SK-N-SH treated with all-trans-retinoic acid at 6 μM for 48 hours (cell line): Measurements from ENCODE around the gene LIFR.

Experiments
- ARNTL ChIP-seq: fragments of 450-650 bp; formaldehyde crosslinking; IDR thresholded peaks from 2 replicates; pipeline ENCODE4 v1.5.0; 2020; ENCODE audit warnings: low read depth, mild to moderate bottlenecking, moderate library complexity, borderline replicate concordance
- ESRRG ChIP-seq: fragments of 250-450 bp; sonication (Bioruptor Pico); IDR thresholded peaks from 2 replicates; pipeline ENCODE4 v1.6.1; 2021; ENCODE audit warnings: mild to moderate bottlenecking
- OSR1 ChIP-seq: fragments of 250-450 bp; sonication (Bioruptor Pico); IDR thresholded peaks from 2 replicates; pipeline ENCODE4 v1.8.0; 2022; ENCODE audit warnings: moderate library complexity, mild to moderate bottlenecking, inconsistent platforms
- PATZ1 ChIP-seq: fragments of 250-450 bp; sonication (Bioruptor Pico); IDR thresholded peaks from 2 replicates; pipeline ENCODE4 v1.8.0; 2020; ENCODE audit warnings: mild to moderate bottlenecking, moderate library complexity, borderline replicate concordance
- RARB ChIP-seq: fragments of 250-450 bp; sonication (Bioruptor Pico); IDR thresholded peaks from 2 replicates; pipeline ENCODE4 v1.8.0; 2021; ENCODE audit warnings: mild to moderate bottlenecking, moderate library complexity
- SNAI2 ChIP-seq: fragments of 250-450 bp; sonication (Bioruptor Pico); IDR thresholded peaks from 2 replicates; pipeline ENCODE4 v1.5.0; 2020; ENCODE audit warnings: mild to moderate bottlenecking, moderate library complexity
- TOX ChIP-seq: fragments of 250-450 bp; sonication (Bioruptor Pico); IDR thresholded peaks from 2 replicates; pipeline ENCODE4 v1.8.0; 2021; ENCODE audit warnings: mild to moderate bottlenecking, moderate library complexity, borderline replicate concordance
- ZFP3 ChIP-seq: fragments of 250-450 bp; sonication (Bioruptor Pico); IDR thresholded peaks from 2 replicates; pipeline ENCODE4 v1.5.0; 2020; ENCODE audit warnings: mild to moderate bottlenecking, moderate library complexity
- ZFP30 ChIP-seq: fragments of 450-650 bp; formaldehyde crosslinking; IDR thresholded peaks from 2 replicates; pipeline ENCODE4 v1.5.0; 2022; ENCODE audit warnings: mild to moderate bottlenecking, moderate library complexity
- ZNF565 ChIP-seq: fragments of 450-650 bp; formaldehyde crosslinking; conservative IDR thresholded peaks from 2 replicates; pipeline ENCODE4 v1.5.0; 2020; ENCODE audit warnings: low read depth, mild to moderate bottlenecking, moderate library complexity
- ZNF70 ChIP-seq: fragments of 450-650 bp; formaldehyde crosslinking; IDR thresholded peaks from 2 replicates; pipeline ENCODE4 v1.5.0; 2020; ENCODE audit warnings: mild to moderate bottlenecking, moderate library complexity
- TF ChIP-seq, protein P1 (sequence below): fragments of 250-450 bp; sonication (Bioruptor Pico); IDR thresholded peaks from 2 replicates; pipeline ENCODE4 v1.5.1; 2020; ENCODE audit warnings: low read depth, mild to moderate bottlenecking, moderate library complexity

- TF ChIP-seq SNAI2 (CRISPR knock-in tag) = no peak
- TF ChIP-seq, protein P1, sequence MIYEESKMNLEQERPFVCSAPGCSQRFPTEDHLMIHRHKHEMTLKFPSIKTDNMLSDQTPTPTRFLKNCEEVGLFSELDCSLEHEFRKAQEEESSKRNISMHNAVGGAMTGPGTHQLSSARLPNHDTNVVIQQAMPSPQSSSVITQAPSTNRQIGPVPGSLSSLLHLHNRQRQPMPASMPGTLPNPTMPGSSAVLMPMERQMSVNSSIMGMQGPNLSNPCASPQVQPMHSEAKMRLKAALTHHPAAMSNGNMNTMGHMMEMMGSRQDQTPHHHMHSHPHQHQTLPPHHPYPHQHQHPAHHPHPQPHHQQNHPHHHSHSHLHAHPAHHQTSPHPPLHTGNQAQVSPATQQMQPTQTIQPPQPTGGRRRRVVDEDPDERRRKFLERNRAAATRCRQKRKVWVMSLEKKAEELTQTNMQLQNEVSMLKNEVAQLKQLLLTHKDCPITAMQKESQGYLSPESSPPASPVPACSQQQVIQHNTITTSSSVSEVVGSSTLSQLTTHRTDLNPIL = no peak
- TF ChIP-seq PATZ1 = no peak
- TF ChIP-seq RARB = no peak
- TF ChIP-seq ESRRG (CRISPR knock-in tag) = no peak
- no peak for TF ChIP-seq ARNTL (CRISPR knock-in tag)
- TF ChIP-seq ZNF565 (CRISPR knock-in tag) = no peak
- TF ChIP-seq ZNF70 (CRISPR knock-in tag) = no peak
- TF ChIP-seq ZFP30 (CRISPR knock-in tag) = no peak
- TF ChIP-seq OSR1 = no peak
- TF ChIP-seq ZFP3 = no peak
- no peak for TF ChIP-seq TOX
Measured at GRCh38 chr5:38562444-38563210, 6.2 kb upstream of the LIFR start.
